Right atrium auricular region (tissue), 2 donors: Measurements from ENCODE around the gene VWA5B2. TPM values are rescaled to one million over a fixed set of nuclear protein-coding genes. Genes with fewer than 3 reads are reported as not detected.

ENCODE experiments used
- DNase-seq: peaks from one replicate; pipeline ENCODE4 v3.0.0-alpha.2; 2019; ENCODE audit warnings: low spot score
- H3K27ac ChIP-seq, 2 donors: fragments of 200-600 bp; sonication (generic); 1 replicate in 1 of 2; 2 replicates in 1 of 2; pipeline ENCODE4 v1.5.1; 2016 to 2019
- H3K27me3 ChIP-seq, 2 donors: fragments of 200-600 bp; sonication (generic); one replicate each; pipeline versions ENCODE4 v1.5.1 to v1.6.0; 2017 to 2019
- H3K36me3 ChIP-seq: fragments of 200-600 bp; sonication (generic); one replicate; pipeline ENCODE4 v1.5.1; 2016
- H3K4me1 ChIP-seq, 2 donors: fragments of 200-600 bp; sonication (generic); one replicate each; pipeline versions ENCODE4 v1.5.1 to v1.6.0; 2017 to 2019
- H3K4me3 ChIP-seq, 2 donors: fragments of 200-600 bp; sonication (generic); 1 replicate in 1 of 2; 2 replicates in 1 of 2; pipeline ENCODE4 v1.5.1; 2017 to 2019; ENCODE audit warnings: mild to moderate bottlenecking in 1 of 2, moderate library complexity in 1 of 2
- H3K9me3 ChIP-seq, 2 donors: fragments of 200-600 bp; sonication (generic); one replicate each; pipeline ENCODE4 v1.5.1; 2019
- CTCF ChIP-seq, 2 donors: fragments of 200-600 bp; sonication (generic); IDR thresholded peaks; one replicate each; pipeline ENCODE4 v1.5.1; 2019; ENCODE audit warnings: antibody characterized with exemption in 2 of 2
- microRNA counts, 2 donors: library from miRNA; unstranded; fragments of <30 nt; microRNA quantifications; one replicate each; lab custom pipeline; 2016 to 2017
- microRNA-seq, 2 donors: library from miRNA; unstranded; fragments of <30 nt; microRNA quantifications; one replicate each; pipeline ENCODE4, GENCODE V29; 2016 to 2017; ENCODE audit warnings: borderline number of aligned reads in 2 of 2, borderline replicate concordance in 1 of 2
- total RNA-seq, 2 donors: library from RNA; depleted of rRNA; stranded (reverse); fragments of >200 nt; gene quantifications; one replicate each; pipeline ENCODE4 v1.1.0, GENCODE V29; 2016

The VWA5B2 gene
- total RNA-seq, 2 donors from 2014 or later: not detected

GRCh38 chr3:184283681-184284080 is 54.3 kb downstream of the VWA5B2 start:
- Histone ChIP-seq H3K4me3 (no peak overlapping the region), H3K4me1 (no peaks in the 10 kb centered on the region), H3K36me3 (no peaks in the 10 kb centered on the region), H3K9me3 (no peaks in the 10 kb centered on the region), H3K27ac (no peak overlapping the region), H3K27me3 (no peaks in the 10 kb centered on the region)
- no peak for TF ChIP-seq CTCF (IDR thresholded peaks at IDR 0.05)
- no peak for DNase-seq

DNA sequence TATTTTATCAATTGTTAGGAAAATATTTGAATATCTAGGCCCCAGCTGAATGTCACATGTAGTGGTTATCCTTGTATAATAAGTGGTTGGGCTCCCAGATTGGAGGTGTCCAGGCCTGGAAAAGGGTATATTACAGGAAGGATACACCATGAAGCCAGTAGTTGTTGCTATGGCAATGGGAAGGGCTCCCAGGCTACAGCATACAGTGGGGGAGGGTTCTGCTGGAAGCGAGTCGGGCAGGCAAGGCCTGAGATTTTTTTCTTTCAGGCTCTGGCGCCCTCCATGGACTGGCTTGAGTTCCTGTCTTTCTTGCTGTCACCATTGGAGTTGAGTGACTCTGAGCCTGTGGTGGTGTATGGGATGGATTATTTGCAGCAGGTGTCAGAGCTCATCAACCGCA is 55.3 kb downstream of the VWA5B2 start:
- TF ChIP-seq CTCF (IDR thresholded peaks at IDR 0.05): peak in 1 of 2 donors; percentile 43
- no peaks in the 10 kb centered on the region for H3K27me3 ChIP-seq
- no peak overlapping the region for H3K4me3 ChIP-seq
- H3K36me3 ChIP-seq: no peaks in the 10 kb centered on the region
- H3K9me3 ChIP-seq: no peaks in the 10 kb centered on the region
- no peak for DNase-seq
- H3K27ac ChIP-seq: no peak overlapping the region
- H3K4me1 ChIP-seq: no peaks in the 10 kb centered on the region

- Histone ChIP-seq H3K9me3 (no peaks in the 10 kb centered on the region), H3K36me3 (no peaks in the 10 kb centered on the region), H3K4me3 (no peak overlapping the region), H3K27ac (no peak overlapping the region), H3K27me3 (no peaks in the 10 kb centered on the region), H3K4me1 (no peaks in the 10 kb centered on the region)
- peak; percentile 15 to 66 for TF ChIP-seq CTCF (IDR thresholded peaks at IDR 0.05)
- no peak for DNase-seq
Observed at GRCh38 chr3:184289426-184289938, 60.1 kb downstream of the VWA5B2 start.

DNA sequence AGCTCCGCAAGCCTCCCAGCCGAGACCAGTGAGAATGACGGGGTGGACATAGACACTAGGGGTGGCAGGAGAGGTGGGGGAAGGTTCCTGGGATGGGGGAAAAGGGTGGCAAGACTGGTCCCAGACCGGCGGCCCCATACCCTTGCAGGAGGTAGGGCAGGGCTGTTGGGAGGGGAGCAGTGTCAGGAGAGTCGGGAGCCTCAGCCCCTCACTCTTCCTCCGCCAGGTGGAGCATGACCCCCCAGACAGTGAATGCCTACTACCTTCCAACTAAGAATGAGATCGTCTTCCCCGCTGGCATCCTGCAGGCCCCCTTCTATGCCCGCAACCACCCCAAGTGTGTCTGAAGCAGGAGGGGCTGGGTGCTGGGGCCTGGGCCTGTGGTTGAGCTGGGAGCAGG is 60.9 kb downstream of the VWA5B2 start:
- no peak for DNase-seq

GRCh38 chr3:184291044-184291737 is 61.8 kb downstream of the VWA5B2 start:
- TF ChIP-seq CTCF (IDR thresholded peaks at IDR 0.05): no peak
- H3K27ac ChIP-seq: no peak overlapping the region
- H3K27me3 ChIP-seq: no peaks in the 10 kb centered on the region
- no peaks in the 10 kb centered on the region for H3K36me3 ChIP-seq
- no peaks in the 10 kb centered on the region for H3K4me1 ChIP-seq
- DNase-seq: no peak
- no peak overlapping the region for H3K4me3 ChIP-seq
- no peaks in the 10 kb centered on the region for H3K9me3 ChIP-seq

More for the DNA sequence above, 60.9 kb downstream of the VWA5B2 start:
- Histone ChIP-seq H3K9me3 (no peaks in the 10 kb centered on the region), H3K27me3 (no peaks in the 10 kb centered on the region), H3K4me1 (no peaks in the 10 kb centered on the region), H3K4me3 (no peak overlapping the region), H3K27ac (no peak overlapping the region), H3K36me3 (no peaks in the 10 kb centered on the region)
- TF ChIP-seq CTCF (IDR thresholded peaks at IDR 0.05): no peak

MicroRNAs encoded within 50 kb of the gene (microRNA counts, 767-probe panel; counts per million panel counts)
- 0 to 31.0 counts per million in 2 donors for microRNA hsa-miR-1224-3p (lab: Ali Mortazavi, UCI)
- microRNA hsa-miR-1224-5p (lab: Ali Mortazavi, UCI): 0 to 697 counts per million in 2 donors

Small RNA genes lying within 50 kb of the gene (microRNA-seq; reads per million reads assigned to microRNA genes)
- gene MIR1224: 0 reads per million in 2 donors

Other genes with a start within 250 kb of the VWA5B2 start
- gene ABCC5, start 211.7 kb upstream of the VWA5B2 start, total RNA-seq: 10 to 100 TPM; 17.5 to 23.1 TPM
- not detected for gene HTR3D, start 197.8 kb upstream of the VWA5B2 start, total RNA-seq
- not detected for gene HTR3C, start 176.5 kb upstream of the VWA5B2 start, total RNA-seq
- gene HTR3E, start 132.5 kb upstream of the VWA5B2 start, total RNA-seq: not detected
- gene EIF2B5, start 94.2 kb upstream of the VWA5B2 start, total RNA-seq: 10 to 100 TPM; 19.6 to 24.3 TPM
- 10 to 100 TPM; 43.5 to 66.1 TPM for gene DVL3, start 74.2 kb upstream of the VWA5B2 start, total RNA-seq
- gene AP2M1, start 54.7 kb upstream of the VWA5B2 start, total RNA-seq: 100 to 1,000 TPM; 183 to 235 TPM
- 10 to 100 TPM; 42.8 to 47.9 TPM for gene ABCF3, start 43.4 kb upstream of the VWA5B2 start, total RNA-seq
- 10 to 100 TPM; 50.6 to 50.8 TPM for gene ALG3, start 19.4 kb downstream of the VWA5B2 start, total RNA-seq
- gene EEF1AKMT4, start 20.1 kb downstream of the VWA5B2 start, total RNA-seq: 1 to 10 TPM; 2.1 TPM
- gene CAMK2N2, start 32.0 kb downstream of the VWA5B2 start, total RNA-seq: not detected
- 1 to 10 TPM in 1 of 2 donors, not detected in 1; 1.6 TPM for gene ECE2, start 46.4 kb downstream of the VWA5B2 start, total RNA-seq
- gene PSMD2, start 69.7 kb downstream of the VWA5B2 start, total RNA-seq: 100 to 1,000 TPM; 213 to 259 TPM
- 100 to 1,000 TPM; 270 to 276 TPM for gene EIF4G1, start 85.0 kb downstream of the VWA5B2 start, total RNA-seq
- 10 to 100 TPM; 33.7 to 45.8 TPM for gene FAM131A, start 108.0 kb downstream of the VWA5B2 start, total RNA-seq
- gene CLCN2, start 132.0 kb downstream of the VWA5B2 start, total RNA-seq: 1 to 10 TPM; 1.3 to 2.7 TPM
- 10 to 100 TPM; 26.8 to 35.5 TPM for gene POLR2H, start 132.1 kb downstream of the VWA5B2 start, total RNA-seq
- gene THPO, start 148.6 kb downstream of the VWA5B2 start, total RNA-seq: under 1 TPM in 1 of 2 donors, not detected in 1; 0.55 TPM
- 10 to 100 TPM in 1 of 2 donors, 1 to 10 TPM in 1; 7.0 to 13.4 TPM for gene CHRD, start 150.5 kb downstream of the VWA5B2 start, total RNA-seq